NOMO-1 treated with DMSO at 0.1 percent for 48 hours (cell line): ENCODE measurements around the gene FNDC3B.

Source experiments
- DNase-seq: peaks from one replicate; lab custom pipeline; 2025; ENCODE audit not compliant: unreplicated experiment; lab: John Stamatoyannopoulos, UW

Gene FNDC3B

DNA sequence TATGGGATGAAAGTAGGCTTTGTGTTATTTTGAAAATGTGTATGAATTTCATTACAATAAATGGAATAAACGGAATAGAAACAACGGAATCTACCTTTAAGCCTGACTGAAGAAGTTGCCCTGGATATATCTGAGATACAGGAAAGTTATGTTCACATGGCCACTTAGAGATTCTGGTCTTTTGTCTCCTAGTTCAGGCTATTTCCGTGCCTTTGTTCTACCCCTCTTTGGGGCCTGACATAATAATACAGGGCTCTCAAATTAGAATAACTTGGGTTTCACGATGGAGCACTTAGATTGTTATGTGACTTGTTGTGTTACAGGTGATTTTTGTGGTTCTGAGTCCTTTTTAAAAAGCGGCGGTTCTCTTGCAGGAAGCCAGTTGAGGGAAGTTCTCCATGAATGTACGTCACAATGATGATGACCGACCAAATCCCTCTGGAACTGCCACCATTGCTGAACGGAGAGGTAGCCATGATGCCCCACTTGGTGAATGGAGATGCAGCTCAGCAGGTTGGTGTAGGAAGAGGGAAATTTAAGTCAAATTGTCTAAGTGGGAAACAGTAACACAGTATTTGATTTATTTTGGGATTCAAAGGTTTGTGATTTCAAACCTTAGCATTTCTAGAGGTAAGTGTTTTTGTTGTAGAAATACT is 72.8 kb downstream of the FNDC3B start:
- DNase-seq, result no peak

- no peak for DNase-seq
These were observed 73.3 kb downstream of the FNDC3B start for GRCh38 chr3:172112734-172113120.

- DNase-seq, result no peak
These were observed 74.3 kb downstream of the FNDC3B start for GRCh38 chr3:172113710-172114109.

DNA sequence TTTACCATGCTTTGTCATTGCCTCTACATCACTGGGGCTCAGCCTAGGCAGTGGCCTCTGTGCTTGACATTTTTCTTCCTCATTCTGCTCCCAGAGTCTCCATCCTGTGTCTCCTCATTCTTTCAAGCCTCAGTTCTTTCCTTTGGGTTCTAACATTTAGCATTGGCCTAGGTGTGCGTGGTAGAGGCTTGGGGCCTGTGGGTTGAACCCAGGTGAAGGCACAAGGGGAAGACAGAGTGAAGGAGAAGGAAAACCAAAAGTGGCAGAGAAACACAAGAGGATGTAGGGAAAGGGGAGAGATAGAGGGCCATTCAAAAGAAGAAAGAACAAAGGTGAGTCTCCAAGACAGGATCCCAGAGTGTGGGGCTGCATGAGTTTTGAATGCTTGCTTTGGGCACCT is 75.7 kb downstream of the FNDC3B start:
- DNase-seq, result no peak

- no peak for DNase-seq
These were observed 76.4 kb downstream of the FNDC3B start for GRCh38 chr3:172115787-172116186.

DNA sequence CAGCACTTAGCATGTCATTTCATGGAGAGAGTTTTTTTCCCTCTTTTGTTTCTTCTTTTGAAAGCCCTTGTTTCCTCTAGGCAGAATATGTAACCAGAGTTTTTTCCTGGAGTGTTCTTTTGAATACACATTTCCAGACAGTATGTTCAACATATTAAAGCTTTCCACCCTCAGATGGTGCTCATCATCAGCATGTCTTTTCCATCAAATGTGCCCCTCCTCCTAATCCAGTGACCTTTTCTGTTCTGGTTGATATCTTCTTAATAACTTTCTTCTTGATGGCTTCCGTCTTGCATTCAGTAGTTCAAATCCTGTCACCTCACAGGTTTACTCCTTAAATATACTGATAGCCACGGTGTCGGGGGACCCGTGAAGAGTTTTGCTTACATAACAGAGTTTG is 78.6 kb downstream of the FNDC3B start:
- no peak for DNase-seq

DNA sequence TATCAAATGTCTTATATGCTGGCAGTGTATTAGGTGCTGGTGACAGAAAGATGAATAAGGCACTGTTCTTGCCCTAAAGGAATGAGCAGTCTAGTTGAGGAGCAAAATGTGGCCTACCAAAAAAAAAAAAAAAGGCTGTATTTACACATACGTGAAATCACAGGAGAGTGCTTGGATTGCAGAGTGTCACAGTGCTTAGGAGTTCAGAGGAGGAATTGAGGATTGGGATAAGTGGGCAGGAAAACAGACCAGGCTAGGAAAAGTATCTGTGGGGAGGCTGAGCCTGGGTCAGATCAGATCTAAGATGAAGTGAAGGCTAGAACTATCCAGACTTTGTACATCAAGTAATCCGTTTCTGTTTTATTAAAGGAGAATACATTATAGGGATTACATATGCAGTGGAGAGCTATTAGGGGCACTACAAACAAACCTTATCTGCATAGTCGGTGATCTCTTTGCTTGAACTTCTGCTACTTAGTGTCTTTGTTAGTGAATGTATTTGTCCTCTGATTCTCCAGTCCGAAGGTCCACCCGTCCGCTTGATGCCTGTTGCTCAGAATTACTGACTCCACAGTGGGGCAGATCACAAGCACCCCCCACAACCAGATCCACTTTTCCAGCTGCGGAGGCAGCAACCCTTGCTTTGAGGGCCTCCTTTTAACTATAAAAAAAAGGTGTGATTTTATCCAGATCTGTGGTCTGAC is 80.0 kb downstream of the FNDC3B start:
- no peak for DNase-seq

GRCh38 chr3:172120912-172121311 is 81.5 kb downstream of the FNDC3B start:
- no peak for DNase-seq

- DNase-seq, result no peak
These were observed 82.6 kb downstream of the FNDC3B start for GRCh38 chr3:172121981-172122380.

- no peak for DNase-seq
These were observed 84.9 kb downstream of the FNDC3B start for GRCh38 chr3:172124271-172124670.

DNA sequence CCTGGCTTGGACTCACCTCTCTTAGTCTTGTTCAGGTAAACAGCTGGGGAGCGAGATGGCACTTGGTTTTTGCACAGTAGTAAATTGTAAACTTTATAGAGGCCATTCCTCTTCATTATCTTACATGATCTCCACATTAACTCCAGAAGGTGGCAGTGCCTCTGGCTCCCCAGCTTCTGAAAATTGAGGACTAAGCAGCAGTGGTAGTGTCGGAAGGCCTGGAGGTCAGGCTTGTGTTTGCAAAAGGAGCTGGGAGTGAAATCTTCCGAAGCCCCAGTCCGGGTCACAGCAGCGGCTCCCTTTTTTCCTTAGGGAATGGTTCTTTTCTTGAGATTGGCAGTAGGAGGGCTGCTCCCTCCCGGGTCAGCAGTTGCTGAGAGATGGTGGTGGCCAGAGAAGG is 85.7 kb downstream of the FNDC3B start:
- DNase-seq, result no peak

GRCh38 chr3:172125963-172126457 is 86.6 kb downstream of the FNDC3B start:
- no peak for DNase-seq

- no peak for DNase-seq
These were observed 87.4 kb downstream of the FNDC3B start for GRCh38 chr3:172126741-172127140.

DNA sequence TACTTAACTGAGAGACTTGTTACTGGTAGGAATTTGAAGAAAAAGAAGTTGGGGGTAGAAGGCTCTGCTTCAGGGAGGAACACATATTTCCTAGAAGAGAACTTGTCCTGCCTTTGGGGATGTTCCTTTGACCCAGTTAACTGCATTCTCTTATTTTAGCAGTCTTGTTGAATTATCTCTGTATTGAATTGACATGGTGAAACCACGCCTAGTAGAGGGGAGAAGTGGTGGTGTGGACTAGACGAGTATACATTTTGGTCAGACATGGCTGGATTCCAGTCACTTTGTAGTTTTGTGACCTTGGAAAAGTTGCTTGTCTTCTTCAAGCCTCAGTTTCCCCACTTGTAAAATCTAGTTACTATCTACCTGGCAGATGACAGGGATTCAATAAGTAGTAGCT is 87.8 kb downstream of the FNDC3B start:
- no peak for DNase-seq

GRCh38 chr3:172127929-172128580 is 88.7 kb downstream of the FNDC3B start:
- DNase-seq, result no peak

DNA sequence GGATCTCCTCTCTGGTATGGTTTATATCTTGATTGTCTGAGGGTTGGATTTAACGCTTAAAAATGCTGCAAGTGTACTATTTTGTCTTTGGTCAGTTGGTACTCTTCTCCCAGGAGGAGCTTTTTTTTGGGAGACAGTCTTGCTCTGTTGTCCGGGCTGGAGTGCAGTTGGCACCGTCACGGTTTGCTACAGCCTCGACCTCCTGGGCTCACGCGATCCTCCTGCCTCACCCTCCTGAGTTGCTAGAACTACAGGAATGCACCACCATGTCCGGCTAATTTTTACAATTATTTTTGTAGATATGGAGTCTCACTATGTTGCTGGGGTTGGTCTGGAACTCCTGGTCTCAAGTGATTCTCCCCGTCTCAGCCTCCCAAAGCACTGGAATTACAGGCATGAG is 89.5 kb downstream of the FNDC3B start:
- DNase-seq, result no peak

DNA sequence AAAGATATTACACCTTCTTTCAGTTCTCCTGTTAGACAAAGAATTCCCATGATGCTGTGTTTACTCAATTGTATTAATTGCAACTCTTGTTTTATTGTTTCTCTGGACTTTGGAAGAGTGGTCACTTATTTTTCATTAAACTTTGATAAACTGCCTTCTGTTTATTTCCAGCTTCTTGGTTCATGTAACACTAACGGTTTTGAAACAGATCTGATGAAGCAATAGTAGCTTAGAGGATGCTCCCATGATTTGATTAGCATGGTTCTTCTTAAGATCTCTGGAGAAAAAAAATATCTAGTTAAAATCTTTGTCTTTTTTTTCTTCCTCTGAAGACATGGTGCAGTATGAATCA is 90.1 kb downstream of the FNDC3B start:
- DNase-seq, result peak; percentile 97

GRCh38 chr3:172129850-172130716 is 90.7 kb downstream of the FNDC3B start:
- peak; percentile 100 for DNase-seq

DNA sequence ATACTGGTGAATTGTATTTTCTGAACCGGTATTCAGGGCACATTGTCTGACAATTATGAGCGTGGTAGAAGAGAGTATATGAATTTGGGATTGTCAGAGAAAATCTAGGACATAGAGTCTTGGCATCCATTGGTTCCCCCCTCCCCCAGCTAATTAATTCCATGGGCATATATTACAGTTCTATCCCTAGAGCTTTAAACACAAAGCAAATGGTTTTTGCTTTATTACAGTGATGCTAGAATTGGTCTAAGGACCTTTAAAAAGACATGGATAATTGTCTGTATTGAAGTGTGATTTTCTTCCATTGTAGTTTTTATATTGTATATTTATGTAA is 91.3 kb downstream of the FNDC3B start:
- no peak for DNase-seq

- no peak for DNase-seq
These were observed 92.4 kb downstream of the FNDC3B start for GRCh38 chr3:172131746-172132145.

- no peak for DNase-seq
These were observed 92.8 kb downstream of the FNDC3B start for GRCh38 chr3:172132159-172132586.
